Neutrophil (primary cell): Measurements from ENCODE around the gene RPS28.

Experiments used
- H3K27ac ChIP-seq: fragments of 200-600 bp; sonication (generic); 2 replicates; pipeline ENCODE4 v1.5.1; 2016; ENCODE audit warnings: mild to moderate bottlenecking, moderate library complexity
- H3K27me3 ChIP-seq: fragments of 200-600 bp; sonication (generic); 2 replicates; pipeline ENCODE4 v1.6.0; 2016; ENCODE audit warnings: mild to moderate bottlenecking
- H3K36me3 ChIP-seq: fragments of 200-600 bp; sonication (generic); 2 replicates; pipeline ENCODE4 v1.5.1; 2017
- H3K4me1 ChIP-seq, 2 experiments: fragments of 200-600 bp in 1 of 2; sonication (generic) in 1 of 2; 1 replicate in 1 of 2; 2 replicates in 1 of 2; pipeline versions ENCODE4 v1.5.1 to v1.6.1; 2013 to 2016; ENCODE audit warnings: low read depth in 1 of 2, low read length in 1 of 2, mild to moderate bottlenecking in 1 of 2, moderate library complexity in 1 of 2; ENCODE audit not compliant: control insufficient read depth in 1 of 2, insufficient read depth in 1 of 2
- H3K4me3 ChIP-seq, 2 experiments: fragments of 200-600 bp in 1 of 2; sonication (generic) in 1 of 2; 1 replicate in 1 of 2; 2 replicates in 1 of 2; pipeline ENCODE4 v1.5.1; 2013 to 2016; ENCODE audit warnings: low read depth in 1 of 2, low read length in 1 of 2, mild to moderate bottlenecking in 1 of 2, moderate library complexity in 1 of 2
- H3K9me3 ChIP-seq: fragments of 200-600 bp; sonication (generic); 2 replicates; pipeline ENCODE4 v1.5.1; 2016
- CTCF ChIP-seq: fragments of 200-600 bp; sonication (generic); IDR thresholded peaks from 2 replicates; pipeline ENCODE4 v1.5.1; 2016; ENCODE audit warnings: antibody characterized with exemption

RPS28 gene

GRCh38 chr19:8361921-8362793, 40.9 kb downstream of the RPS28 start:
- Histone ChIP-seq H3K36me3 (no peaks in the 10 kb centered on the region), H3K27ac (no peak overlapping the region), H3K4me1 (peaks cover 8 to 12% of the 10 kb centered on the region in 2 experiments), H3K9me3 (no peaks in the 10 kb centered on the region), H3K4me3 (no peak overlapping the region), H3K27me3 (peaks cover 69% of the 10 kb centered on the region)
- no peak for TF ChIP-seq CTCF

- Histone ChIP-seq H3K9me3 (no peaks in the 10 kb centered on the region), H3K27ac (no peak within 1 kb of the TSS), H3K36me3 (no peaks in the 10 kb centered on the region), H3K4me3 (no peak within 1 kb of the TSS), H3K4me1 (peaks cover 8 to 12% of the 10 kb centered on the region in 2 experiments), H3K27me3 (peaks cover 88% of the 10 kb centered on the region)
- no peak for TF ChIP-seq CTCF
Measured at GRCh38 chr19:8363803-8364771, 42.8 kb downstream of the RPS28 start, which contains the start of gene ANGPTL4. ANGPTL4 (plus strand) TSS chr19:8364155; CDS start chr19:8364322, 167 bp downstream.

- H3K4me1 ChIP-seq: peaks cover 8 to 12% of the 10 kb centered on the region in 2 experiments
- TF ChIP-seq CTCF: no peak
- H3K4me3 ChIP-seq: no peak overlapping the region
- no peaks in the 10 kb centered on the region for H3K36me3 ChIP-seq
- no peak overlapping the region for H3K27ac ChIP-seq
- peaks cover 80% of the 10 kb centered on the region for H3K27me3 ChIP-seq
- H3K9me3 ChIP-seq: no peaks in the 10 kb centered on the region
Measured at GRCh38 chr19:8366121-8366581, 44.9 kb downstream of the RPS28 start.

- Histone ChIP-seq H3K9me3 (no peaks in the 10 kb centered on the region), H3K4me3 (no peak overlapping the region), H3K27me3 (peaks cover 72% of the 10 kb centered on the region), H3K27ac (no peak overlapping the region), H3K4me1 (peaks cover 8 to 12% of the 10 kb centered on the region in 2 experiments), H3K36me3 (no peaks in the 10 kb centered on the region)
- no peak for TF ChIP-seq CTCF
Measured at GRCh38 chr19:8366961-8367326, 45.6 kb downstream of the RPS28 start.

GRCh38 chr19:8367327-8368001, 46.2 kb downstream of the RPS28 start:
- peaks cover 67% of the 10 kb centered on the region for H3K27me3 ChIP-seq
- H3K4me3 ChIP-seq: no peak overlapping the region
- peaks cover 8 to 12% of the 10 kb centered on the region in 2 experiments for H3K4me1 ChIP-seq
- H3K36me3 ChIP-seq: no peaks in the 10 kb centered on the region
- no peak for TF ChIP-seq CTCF
- no peak overlapping the region for H3K27ac ChIP-seq
- no peaks in the 10 kb centered on the region for H3K9me3 ChIP-seq
